GM19035 (cell line): Measurements from ENCODE around the gene ZNF217.
"Not testable (repeated sequence)": the region's sequence is repeated elsewhere in the genome, so short reads cannot be mapped to it uniquely, and the experiment has no call there.

Source experiments
- ATAC-seq: cut with Tn5 transposase; IDR thresholded peaks from one replicate; pipeline ENCODE4 v1.9.1; 2021; ENCODE audit not compliant: unreplicated experiment

ZNF217 gene

DNA sequence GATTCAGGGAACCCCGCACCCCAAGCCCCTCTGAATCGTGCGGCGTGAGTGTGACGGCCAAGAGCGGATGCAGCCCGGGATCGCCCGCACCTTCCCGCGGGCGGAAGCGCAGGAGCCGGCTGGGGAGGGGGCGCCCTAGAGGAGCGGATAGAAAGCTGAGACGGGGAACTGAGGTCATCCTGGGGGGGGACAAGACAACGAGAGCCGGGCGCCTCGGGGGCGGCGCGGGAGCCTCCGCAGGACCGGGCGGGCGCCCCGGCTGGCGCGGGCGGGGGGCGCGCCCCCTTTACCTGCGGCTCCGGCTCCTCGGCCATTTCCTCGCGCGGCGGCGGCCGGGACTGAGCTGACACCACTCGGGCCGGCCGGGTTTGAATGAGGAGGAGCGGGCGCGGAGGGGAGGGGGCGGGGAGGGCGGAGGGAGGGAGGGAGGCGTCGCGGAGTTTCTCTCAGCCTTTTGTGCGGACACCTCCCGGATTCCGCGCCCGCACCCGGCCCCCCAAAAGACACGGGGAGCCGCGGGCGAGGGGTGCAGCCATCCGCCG is at the start of gene ZNF217:
TSS of gene ZNF217 (minus strand) at position 374 of the 542 bp plus-strand sequence. CDS start 11,013 bp downstream, outside the sequence.
- peak; percentile 22 for ATAC-seq

GRCh38 chr20:53643031-53643832 is 49.6 kb upstream of the ZNF217 start:
- ATAC-seq = peak; percentile 96

- ATAC-seq = peak; percentile 47
Observed at GRCh38 chr20:53642196-53643030, 48.8 kb upstream of the ZNF217 start.

DNA sequence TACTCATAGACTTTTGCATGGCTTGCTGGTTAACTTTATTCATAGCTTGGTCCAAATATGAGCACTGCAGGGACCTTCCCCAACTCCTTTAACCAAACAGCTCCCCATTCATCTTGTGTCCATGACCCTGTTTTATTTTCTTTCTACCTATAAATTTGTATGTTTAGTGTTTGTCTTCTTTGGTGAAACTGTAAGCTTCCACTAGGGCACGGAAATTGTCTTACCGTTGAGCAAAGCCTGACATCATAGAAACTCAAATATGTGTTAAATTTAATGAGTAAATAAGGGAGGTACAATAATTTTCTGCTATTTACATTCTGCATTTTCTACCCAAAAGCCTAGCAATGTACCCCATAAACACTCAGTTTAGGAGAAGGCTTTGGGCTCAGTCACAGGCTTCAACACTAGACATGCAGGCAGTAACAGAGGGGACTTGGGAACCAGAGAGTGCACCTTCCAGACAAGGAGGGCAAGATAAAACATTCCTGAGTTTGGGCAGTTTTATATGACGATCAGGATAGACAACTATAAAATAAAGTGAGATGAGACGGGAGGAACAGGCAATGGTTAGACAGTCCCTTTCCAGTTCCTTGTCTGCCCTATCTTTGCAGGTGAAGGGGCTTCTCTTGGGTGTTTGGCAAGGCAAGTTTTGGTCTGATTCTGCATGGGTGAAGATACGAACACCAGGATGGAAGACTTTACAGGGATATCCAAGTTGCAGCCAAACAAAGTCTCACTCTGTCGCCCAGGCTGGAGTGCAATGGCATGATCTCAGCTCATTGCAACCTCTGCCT is 46.2 kb upstream of the ZNF217 start:
- ATAC-seq = no peak

GRCh38 chr20:53639128-53639527 is 45.5 kb upstream of the ZNF217 start:
- no peak for ATAC-seq

GRCh38 chr20:53637310-53637709 is 43.7 kb upstream of the ZNF217 start:
- ATAC-seq = not testable (repeated sequence)

- ATAC-seq = no peak
Observed at GRCh38 chr20:53636540-53637097, 43.0 kb upstream of the ZNF217 start.

DNA sequence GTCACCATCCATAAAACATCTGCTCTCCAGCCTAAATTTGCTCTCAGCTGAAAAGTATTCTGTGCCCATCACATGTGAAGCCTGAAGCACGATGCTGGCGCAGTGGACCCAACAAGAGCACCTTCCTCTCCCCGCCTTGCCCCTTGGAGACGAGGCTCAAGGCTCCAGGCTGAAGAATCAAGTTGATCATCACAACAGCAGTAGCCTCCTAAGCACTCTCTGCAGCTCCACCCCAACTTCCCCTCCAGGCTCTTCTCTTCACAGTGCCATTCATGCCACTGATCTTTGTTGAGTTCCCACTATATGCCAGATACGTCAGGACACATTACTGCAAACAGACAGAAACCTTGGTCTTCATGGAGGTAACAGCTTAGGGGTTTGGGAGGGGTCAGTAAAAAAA is 41.6 kb upstream of the ZNF217 start:
- ATAC-seq = no peak

DNA sequence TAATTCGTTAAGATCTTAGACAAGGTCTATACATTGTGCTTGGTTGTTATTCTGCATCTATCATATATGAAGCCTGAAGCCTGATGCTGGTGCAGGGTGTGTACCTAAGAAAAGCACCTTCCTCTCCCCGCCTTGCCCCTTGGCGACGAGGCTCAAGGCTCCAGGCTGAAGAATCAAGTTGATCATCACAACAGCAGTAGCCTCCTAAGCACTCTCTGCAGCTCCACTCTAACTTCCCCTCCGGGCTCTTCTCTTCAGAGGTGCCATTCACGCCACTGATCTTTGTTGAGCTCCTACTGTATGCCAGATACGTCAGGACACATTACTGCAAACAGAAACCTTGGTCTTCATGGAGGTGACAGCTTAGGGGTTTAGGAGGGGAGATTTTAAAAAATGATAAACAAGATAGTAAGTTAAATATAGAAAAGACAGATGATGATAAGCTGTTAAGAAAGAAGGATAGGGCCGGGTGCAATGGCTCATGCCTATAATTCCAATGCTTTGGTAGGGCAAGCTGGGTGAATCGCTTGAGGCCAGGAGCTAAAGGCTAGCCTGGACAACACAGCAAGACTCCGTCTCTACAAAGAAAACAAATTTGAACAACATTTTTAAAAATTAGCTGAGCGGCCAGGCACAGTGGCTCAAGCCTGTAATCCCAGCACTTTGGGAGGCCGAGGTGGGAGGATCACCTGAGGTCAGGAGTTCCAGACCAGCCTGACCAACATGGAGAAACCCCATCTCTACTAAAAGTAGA is 38.4 kb upstream of the ZNF217 start:
- ATAC-seq = no peak

GRCh38 chr20:53629436-53629835 is 35.8 kb upstream of the ZNF217 start:
- ATAC-seq = no peak

GRCh38 chr20:53628758-53629157 is 35.1 kb upstream of the ZNF217 start:
- ATAC-seq = not testable (repeated sequence)

DNA sequence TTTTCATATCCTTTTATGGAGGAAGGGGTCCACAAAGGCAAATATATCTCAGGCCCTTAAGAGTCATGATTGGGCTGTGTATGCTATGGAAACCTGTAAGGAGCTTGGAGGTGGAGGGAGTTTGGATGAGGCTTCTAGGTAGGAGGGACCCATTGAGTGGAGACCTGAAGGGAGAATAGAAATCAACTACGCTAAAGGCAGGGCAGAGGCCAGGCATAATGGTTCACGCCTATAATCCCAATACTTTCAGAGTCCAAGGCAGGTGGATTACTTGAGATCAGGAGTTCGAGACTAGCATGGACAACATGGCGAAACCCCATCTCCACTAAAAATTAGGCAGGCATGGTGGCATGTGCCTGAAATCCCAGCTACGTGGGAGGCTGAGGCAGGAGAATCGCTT is 34.4 kb upstream of the ZNF217 start:
- ATAC-seq = no peak

- ATAC-seq = not testable (repeated sequence)
Observed at GRCh38 chr20:53627001-53627400, 33.4 kb upstream of the ZNF217 start.

GRCh38 chr20:53626584-53626983 is 32.9 kb upstream of the ZNF217 start:
- ATAC-seq = no peak

GRCh38 chr20:53625311-53626129 is 31.9 kb upstream of the ZNF217 start:
- ATAC-seq = no peak

DNA sequence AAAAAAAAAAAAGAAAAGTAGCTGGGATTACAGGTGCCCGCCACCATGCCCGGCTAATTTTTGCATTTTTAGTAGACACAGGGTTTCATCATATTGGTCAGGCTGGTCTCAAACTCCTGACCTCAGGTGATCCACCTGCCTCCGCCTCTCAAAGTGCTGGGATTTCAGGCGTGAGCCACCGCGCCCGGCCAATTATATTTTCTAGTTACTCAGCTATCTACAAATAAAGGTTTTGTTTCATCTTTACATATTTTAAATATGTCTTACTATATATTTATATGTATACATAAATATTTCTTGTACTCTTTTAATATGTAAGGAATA is 31.2 kb upstream of the ZNF217 start:
- ATAC-seq = not testable (repeated sequence)

DNA sequence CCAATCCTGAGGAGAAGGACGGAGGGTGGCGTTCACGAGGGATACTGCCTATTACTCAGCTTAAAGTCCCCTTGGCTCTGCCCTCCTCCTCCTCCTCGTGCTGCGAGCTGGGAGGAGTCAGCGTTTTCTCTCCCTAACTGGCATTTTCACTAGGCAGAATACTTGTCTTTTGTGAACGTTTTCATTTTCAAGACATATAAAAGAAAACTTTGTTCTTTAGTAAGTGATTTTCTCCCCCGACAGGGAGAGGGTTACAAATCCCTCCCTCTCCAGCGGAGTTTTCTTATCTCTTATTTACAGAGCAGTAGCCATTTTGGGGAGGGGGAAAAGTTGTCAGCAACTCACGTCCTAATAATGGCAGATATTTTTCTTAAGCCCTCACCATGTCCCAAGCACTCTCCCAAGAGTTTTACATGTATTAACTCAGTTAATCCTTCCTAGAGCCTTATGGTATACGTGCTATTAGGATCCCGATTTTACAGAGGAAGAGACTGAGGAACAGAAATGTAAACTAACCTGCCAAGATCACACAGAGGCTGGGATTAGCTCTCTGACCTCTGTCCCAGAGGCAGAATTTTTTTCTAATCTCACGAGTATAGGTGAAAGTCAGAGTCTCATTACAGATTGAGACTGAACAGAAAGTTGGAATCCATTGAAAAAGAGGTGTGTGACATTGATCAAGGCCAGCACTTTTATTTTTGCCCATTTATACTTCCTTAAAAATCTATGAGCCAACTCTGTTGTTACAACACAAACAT is 30.0 kb upstream of the ZNF217 start:
- ATAC-seq = no peak

DNA sequence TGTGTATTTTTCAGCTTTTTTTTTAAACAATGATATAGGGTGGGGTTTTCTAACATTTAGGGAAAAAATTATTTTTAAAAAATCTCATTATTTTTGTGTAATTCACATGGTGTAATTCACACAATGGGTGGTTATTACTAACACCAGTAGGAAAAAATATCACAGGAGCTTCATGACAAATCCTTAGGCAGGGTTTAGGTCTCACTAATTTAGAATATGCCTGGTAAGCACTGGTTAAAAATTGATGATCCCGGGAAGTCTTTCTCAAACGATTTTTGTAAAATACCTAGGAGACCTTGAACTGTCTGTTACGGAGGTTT is 29.5 kb upstream of the ZNF217 start:
- no peak for ATAC-seq
